HG03558 (cell line): Measurements from ENCODE around the gene OR4D9.
"Not testable (repeated sequence)": the region's sequence is repeated elsewhere in the genome, so short reads cannot be mapped to it uniquely, and the experiment has no call there.

ENCODE experiments used
- ATAC-seq: cut with Tn5 transposase; IDR thresholded peaks from one replicate; pipeline ENCODE4 v1.9.1; 2021; ENCODE audit warnings: moderate number of reproducible peaks; ENCODE audit not compliant: unreplicated experiment; ENCODE audit errors: extremely low read depth

Gene OR4D9

GRCh38 chr11:59510941-59511589 lies at the start of gene OR4D9:
Gene OR4D9 (plus strand): TSS chr11:59511539. CDS start chr11:59514913, 3,374 bp downstream.
- ATAC-seq: no peak

- no peak for ATAC-seq
Measured at GRCh38 chr11:59463190-59463641, 48.1 kb upstream of the OR4D9 start.

- ATAC-seq: no peak
Measured at GRCh38 chr11:59473015-59473414, 38.3 kb upstream of the OR4D9 start, which contains the start of gene OR4D10. Gene OR4D10 (plus strand): TSS chr11:59473315. CDS start chr11:59477430, 4,115 bp downstream.

- ATAC-seq: no peak
Measured at GRCh38 chr11:59475176-59475575, 36.2 kb upstream of the OR4D9 start.

- ATAC-seq: no peak
Measured at GRCh38 chr11:59479906-59480305, 31.4 kb upstream of the OR4D9 start.

- no peak for ATAC-seq
Measured at GRCh38 chr11:59480359-59480758, 31.0 kb upstream of the OR4D9 start.

GRCh38 chr11:59501931-59502330 lies 9.4 kb upstream of the OR4D9 start:
- ATAC-seq: no peak

GRCh38 chr11:59503276-59503675 lies 8.1 kb upstream of the OR4D9 start, which contains the start of gene OR4D11:
Gene OR4D11 (plus strand): TSS chr11:59503576. CDS start chr11:59503576, 0 bp downstream.
- no peak for ATAC-seq

- ATAC-seq: no peak
Measured at GRCh38 chr11:59511675-59512074, 336 bp downstream of the OR4D9 start.

- ATAC-seq: not testable (repeated sequence)
Measured at GRCh38 chr11:59520139-59520538, 8.8 kb downstream of the OR4D9 start.

- no peak for ATAC-seq
Measured at GRCh38 chr11:59520741-59521140, 9.4 kb downstream of the OR4D9 start.

GRCh38 chr11:59523541-59523940 lies 12.2 kb downstream of the OR4D9 start:
- no peak for ATAC-seq

GRCh38 chr11:59528711-59529110 lies 17.4 kb downstream of the OR4D9 start:
- ATAC-seq: no peak

- ATAC-seq: no peak
Measured at GRCh38 chr11:59532620-59533019, 21.3 kb downstream of the OR4D9 start.

GRCh38 chr11:59534676-59535075 lies 23.3 kb downstream of the OR4D9 start:
- ATAC-seq: no peak

GRCh38 chr11:59542142-59542810 lies 30.9 kb downstream of the OR4D9 start:
- no peak for ATAC-seq

- ATAC-seq: not testable (repeated sequence)
Measured at GRCh38 chr11:59543713-59544112, 32.4 kb downstream of the OR4D9 start.

- ATAC-seq: no peak
Measured at GRCh38 chr11:59544869-59545178, 33.5 kb downstream of the OR4D9 start.

GRCh38 chr11:59545179-59546020 lies 34.1 kb downstream of the OR4D9 start:
- no peak for ATAC-seq

GRCh38 chr11:59547605-59548308 lies 36.4 kb downstream of the OR4D9 start:
- ATAC-seq: not testable (repeated sequence)
